Temporal lobe (tissue), 1 donor: ENCODE data around the gene RBMXL2. TPM values are rescaled to one million over a fixed set of nuclear protein-coding genes. Genes with fewer than 3 reads are reported as not detected.

ENCODE experiments used
- total RNA-seq: library from RNA; depleted of rRNA; stranded (reverse); fragments of >200 nt; gene quantifications from one replicate; pipeline ENCODE4 v1.2.3, GENCODE V29; 2014

Gene RBMXL2
- total RNA-seq, 1 donor from 2014 or later, result not detected

Other genes with a start within 250 kb of the RBMXL2 start
- gene OR10A5, start 243.3 kb upstream of the RBMXL2 start, total RNA-seq, result not detected
- not detected for gene OR10A2, start 225.9 kb upstream of the RBMXL2 start, total RNA-seq
- not detected for gene OR10A4, start 212.4 kb upstream of the RBMXL2 start, total RNA-seq
- gene OR2D2, start 196.5 kb upstream of the RBMXL2 start, total RNA-seq, result 0.25 TPM
- gene OR2D3, start 168.0 kb upstream of the RBMXL2 start, total RNA-seq, result not detected
- gene ZNF215, start 162.6 kb upstream of the RBMXL2 start, total RNA-seq, result 4.2 TPM
- gene ZNF214, start 68.7 kb upstream of the RBMXL2 start, total RNA-seq, result 10.1 TPM
- gene NLRP14, start 68.5 kb upstream of the RBMXL2 start, total RNA-seq, result 0.49 TPM
- gene SYT9, start 162.9 kb downstream of the RBMXL2 start, total RNA-seq, result 6.1 TPM